IMR-90 (cell line): ENCODE data around the gene SET.

ENCODE experiments used
- BHLHE40 ChIP-seq: fragments of 150-350 bp; IDR thresholded peaks from 2 replicates; pipeline ENCODE4 v1.6.1; 2016; ENCODE audit warnings: mild to moderate bottlenecking, low read depth, low read length
- CEBPB ChIP-seq: IDR thresholded peaks from 2 replicates; pipeline ENCODE4 v1.6.1; 2012; ENCODE audit warnings: low read depth, low read length, improper control_type of control experiment
- CHD1 ChIP-seq: IDR thresholded peaks from 2 replicates; pipeline ENCODE4 v1.6.1; 2012; ENCODE audit warnings: low read depth, low read length, improper control_type of control experiment
- FOS ChIP-seq: fragments of 150-350 bp; IDR thresholded peaks from 2 replicates; pipeline ENCODE4 v1.6.1; 2016; ENCODE audit warnings: low read depth, low read length
- MAFK ChIP-seq: IDR thresholded peaks from 2 replicates; pipeline ENCODE4 v1.6.1; 2012; ENCODE audit warnings: low read depth, low read length, improper control_type of control experiment
- MAZ ChIP-seq: IDR thresholded peaks from 2 replicates; pipeline ENCODE4 v1.6.1; 2012; ENCODE audit warnings: low read depth, mild to moderate bottlenecking, low read length, improper control_type of control experiment, moderate library complexity, borderline replicate concordance
- MXI1 ChIP-seq: IDR thresholded peaks from 2 replicates; pipeline ENCODE4 v1.6.1; 2012; ENCODE audit warnings: low read depth, mild to moderate bottlenecking, low read length, moderate library complexity, borderline replicate concordance
- NFE2L2 ChIP-seq: fragments of 150-350 bp; IDR thresholded peaks from 2 replicates; pipeline ENCODE4 v1.6.1; 2016; ENCODE audit warnings: low read depth, mild to moderate bottlenecking, low read length
- POLR2A ChIP-seq: IDR thresholded peaks from 2 replicates; pipeline ENCODE4 v1.6.1; 2012; ENCODE audit warnings: mild to moderate bottlenecking, low read depth, low read length
- RAD21 ChIP-seq: IDR thresholded peaks from 2 replicates; pipeline ENCODE4 v1.6.1; 2012; ENCODE audit warnings: low read length, improper control_type of control experiment
- RFX5 ChIP-seq: IDR thresholded peaks from 2 replicates; pipeline ENCODE4 v1.8.0; 2012; ENCODE audit warnings: low read depth, mild to moderate bottlenecking, low read length, moderate library complexity
- TF ChIP-seq, protein P1 (sequence below): conservative IDR thresholded peaks from 2 replicates; pipeline ENCODE4 v1.5.1; 2012; ENCODE audit warnings: mild to moderate bottlenecking, low read depth, low read length, improper control_type of control experiment
- TF ChIP-seq, protein P2 (sequence below): fragments of 150-350 bp; IDR thresholded peaks from 2 replicates; pipeline ENCODE4 v1.6.1; 2017; ENCODE audit warnings: mild to moderate bottlenecking, antibody characterized with exemption, low read length, low read depth

DNA sequence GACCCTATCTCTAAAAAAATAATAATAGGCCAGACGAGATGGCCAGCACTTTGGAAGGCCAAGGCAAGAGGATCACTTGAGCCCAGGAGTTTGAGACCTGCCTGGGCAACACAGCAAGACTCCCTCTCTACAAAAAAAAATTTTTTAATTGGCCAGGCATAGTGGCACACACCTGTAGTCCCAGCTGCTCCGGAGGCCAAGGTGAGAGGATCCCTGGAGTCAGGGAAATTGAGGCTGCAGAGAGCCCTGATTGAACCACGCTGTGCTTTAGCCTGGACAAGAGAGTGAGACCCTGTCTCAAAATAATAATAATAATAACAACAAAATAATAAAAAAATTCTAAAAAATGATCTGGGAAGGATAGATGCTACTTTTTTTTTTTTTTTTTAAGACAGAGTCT is 31.2 kb upstream of the SET start:
- TF ChIP-seq, protein P1, sequence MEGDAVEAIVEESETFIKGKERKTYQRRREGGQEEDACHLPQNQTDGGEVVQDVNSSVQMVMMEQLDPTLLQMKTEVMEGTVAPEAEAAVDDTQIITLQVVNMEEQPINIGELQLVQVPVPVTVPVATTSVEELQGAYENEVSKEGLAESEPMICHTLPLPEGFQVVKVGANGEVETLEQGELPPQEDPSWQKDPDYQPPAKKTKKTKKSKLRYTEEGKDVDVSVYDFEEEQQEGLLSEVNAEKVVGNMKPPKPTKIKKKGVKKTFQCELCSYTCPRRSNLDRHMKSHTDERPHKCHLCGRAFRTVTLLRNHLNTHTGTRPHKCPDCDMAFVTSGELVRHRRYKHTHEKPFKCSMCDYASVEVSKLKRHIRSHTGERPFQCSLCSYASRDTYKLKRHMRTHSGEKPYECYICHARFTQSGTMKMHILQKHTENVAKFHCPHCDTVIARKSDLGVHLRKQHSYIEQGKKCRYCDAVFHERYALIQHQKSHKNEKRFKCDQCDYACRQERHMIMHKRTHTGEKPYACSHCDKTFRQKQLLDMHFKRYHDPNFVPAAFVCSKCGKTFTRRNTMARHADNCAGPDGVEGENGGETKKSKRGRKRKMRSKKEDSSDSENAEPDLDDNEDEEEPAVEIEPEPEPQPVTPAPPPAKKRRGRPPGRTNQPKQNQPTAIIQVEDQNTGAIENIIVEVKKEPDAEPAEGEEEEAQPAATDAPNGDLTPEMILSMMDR, result no peak
- TF ChIP-seq MXI1 (no peak), POLR2A (no peak), MAZ (no peak), RFX5 (no peak), BHLHE40 (no peak), FOS (no peak), CEBPB (no peak), MAFK (no peak), NFE2L2 (no peak), RAD21 (no peak), CHD1 (no peak)
- TF ChIP-seq, protein P2, sequence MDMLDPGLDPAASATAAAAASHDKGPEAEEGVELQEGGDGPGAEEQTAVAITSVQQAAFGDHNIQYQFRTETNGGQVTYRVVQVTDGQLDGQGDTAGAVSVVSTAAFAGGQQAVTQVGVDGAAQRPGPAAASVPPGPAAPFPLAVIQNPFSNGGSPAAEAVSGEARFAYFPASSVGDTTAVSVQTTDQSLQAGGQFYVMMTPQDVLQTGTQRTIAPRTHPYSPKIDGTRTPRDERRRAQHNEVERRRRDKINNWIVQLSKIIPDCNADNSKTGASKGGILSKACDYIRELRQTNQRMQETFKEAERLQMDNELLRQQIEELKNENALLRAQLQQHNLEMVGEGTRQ, result no peak
